GM21367 (cell line): ENCODE results near the gene CSN3.
"Not testable (repeated sequence)": the region's sequence is repeated elsewhere in the genome, so short reads cannot be mapped to it uniquely, and the experiment has no call there.

Source experiments
- ATAC-seq: cut with Tn5 transposase; IDR thresholded peaks from one replicate; pipeline ENCODE4 v1.9.1; 2021; ENCODE audit not compliant: unreplicated experiment

CSN3 gene, protein sequence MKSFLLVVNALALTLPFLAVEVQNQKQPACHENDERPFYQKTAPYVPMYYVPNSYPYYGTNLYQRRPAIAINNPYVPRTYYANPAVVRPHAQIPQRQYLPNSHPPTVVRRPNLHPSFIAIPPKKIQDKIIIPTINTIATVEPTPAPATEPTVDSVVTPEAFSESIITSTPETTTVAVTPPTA

GRCh38 chr4:70242297-70242696, at the start of gene CSN3:
TSS of gene CSN3 (plus strand) at chr4:70242597. CDS start at chr4:70244820, 2,223 bp downstream.
- ATAC-seq = not testable (repeated sequence)

GRCh38 chr4:70192895-70193294, 49.5 kb upstream of the CSN3 start:
- ATAC-seq = no peak

GRCh38 chr4:70195425-70195824, 47.0 kb upstream of the CSN3 start, which contains the start of gene ODAM:
TSS of gene ODAM (plus strand) at chr4:70195725. CDS start at chr4:70196544, 819 bp downstream.
- no peak for ATAC-seq

DNA sequence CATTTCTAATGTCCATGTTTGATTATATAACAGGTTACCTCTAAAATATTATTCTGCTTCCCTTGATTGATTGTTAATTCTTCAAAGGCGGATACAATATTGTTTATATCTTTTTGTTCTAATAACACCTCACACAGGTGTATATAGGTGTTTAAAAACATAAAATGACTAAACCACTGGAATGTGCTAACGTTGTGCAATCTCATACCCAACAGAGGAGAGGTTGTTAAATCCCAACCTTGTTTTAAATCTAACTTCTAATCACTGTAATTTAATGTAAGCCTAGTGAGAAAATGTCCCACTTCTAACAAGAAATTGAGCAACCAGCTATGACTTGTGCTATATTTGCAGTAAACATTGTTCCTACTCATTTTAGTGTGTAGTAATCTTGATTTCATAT, 45.5 kb upstream of the CSN3 start:
- ATAC-seq = no peak

DNA sequence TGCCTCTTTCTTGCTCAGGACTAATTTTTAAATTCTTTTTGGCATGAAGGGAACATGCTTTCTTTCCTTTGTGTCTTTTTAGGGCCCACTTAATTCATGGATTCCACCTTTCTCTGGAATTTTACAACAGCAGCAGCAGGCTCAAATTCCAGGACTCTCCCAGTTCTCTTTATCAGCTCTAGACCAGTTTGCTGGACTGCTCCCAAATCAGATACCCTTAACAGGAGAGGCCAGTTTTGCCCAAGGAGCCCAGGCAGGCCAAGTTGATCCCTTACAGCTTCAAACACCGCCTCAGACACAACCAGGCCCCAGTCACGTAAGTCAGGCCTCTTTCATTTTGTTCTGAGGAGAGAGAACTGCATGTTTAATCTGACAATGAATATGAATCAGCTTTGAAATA, 44.6 kb upstream of the CSN3 start:
- no peak for ATAC-seq

- no peak for ATAC-seq
Measured at GRCh38 chr4:70203601-70204000, 38.8 kb upstream of the CSN3 start.

GRCh38 chr4:70212752-70213151, 29.6 kb upstream of the CSN3 start:
- ATAC-seq = not testable (repeated sequence)

DNA sequence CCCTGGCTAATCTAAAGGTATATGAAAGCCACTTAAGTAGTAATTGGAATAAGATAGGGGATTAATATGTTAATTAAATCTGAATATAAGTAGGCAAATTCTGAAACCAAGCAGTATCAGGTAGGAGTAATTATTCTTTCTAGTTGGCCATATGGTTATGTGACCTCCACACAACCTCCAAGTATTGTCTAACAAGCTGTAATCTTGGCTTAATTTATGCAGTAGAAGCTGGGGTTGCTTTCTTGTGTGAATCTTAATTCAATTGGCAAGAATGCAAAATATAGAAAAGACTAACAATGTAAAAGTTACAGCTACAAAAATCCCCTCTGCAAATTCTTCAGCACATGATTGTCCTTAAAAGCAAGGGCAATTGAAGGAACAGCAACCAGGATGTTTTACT, 26.3 kb upstream of the CSN3 start:
- ATAC-seq = not testable (repeated sequence)

- ATAC-seq = not testable (repeated sequence)
Measured at GRCh38 chr4:70216550-70216949, 25.8 kb upstream of the CSN3 start.

DNA sequence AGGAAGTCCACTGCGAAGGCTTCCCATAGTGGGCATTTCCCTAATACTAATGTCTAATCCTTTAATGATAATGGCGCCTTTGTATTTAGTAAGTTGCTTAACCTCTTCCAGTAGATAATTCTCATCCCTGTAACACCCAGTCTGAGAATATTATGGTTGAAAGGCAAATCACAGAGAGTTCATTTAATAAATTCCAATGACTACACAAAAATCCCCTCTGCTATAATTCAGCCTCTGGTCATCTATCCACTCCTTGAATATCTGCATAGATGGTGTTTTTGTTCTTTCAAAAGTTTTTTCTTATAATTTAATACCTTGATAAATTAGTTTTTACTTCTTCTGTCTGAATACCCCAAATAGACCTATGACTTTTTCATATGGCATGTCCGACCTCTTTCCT, 21.0 kb upstream of the CSN3 start:
- ATAC-seq = not testable (repeated sequence)

GRCh38 chr4:70221818-70222217, 20.6 kb upstream of the CSN3 start:
- ATAC-seq = not testable (repeated sequence)

- ATAC-seq = no peak
Measured at GRCh38 chr4:70225824-70226223, 16.6 kb upstream of the CSN3 start, which contains the start of gene FDCSP. TSS of gene FDCSP (plus strand) at chr4:70226124. CDS start at chr4:70231195, 5,071 bp downstream.

- no peak for ATAC-seq
Measured at GRCh38 chr4:70236125-70236524, 6.3 kb upstream of the CSN3 start.

DNA sequence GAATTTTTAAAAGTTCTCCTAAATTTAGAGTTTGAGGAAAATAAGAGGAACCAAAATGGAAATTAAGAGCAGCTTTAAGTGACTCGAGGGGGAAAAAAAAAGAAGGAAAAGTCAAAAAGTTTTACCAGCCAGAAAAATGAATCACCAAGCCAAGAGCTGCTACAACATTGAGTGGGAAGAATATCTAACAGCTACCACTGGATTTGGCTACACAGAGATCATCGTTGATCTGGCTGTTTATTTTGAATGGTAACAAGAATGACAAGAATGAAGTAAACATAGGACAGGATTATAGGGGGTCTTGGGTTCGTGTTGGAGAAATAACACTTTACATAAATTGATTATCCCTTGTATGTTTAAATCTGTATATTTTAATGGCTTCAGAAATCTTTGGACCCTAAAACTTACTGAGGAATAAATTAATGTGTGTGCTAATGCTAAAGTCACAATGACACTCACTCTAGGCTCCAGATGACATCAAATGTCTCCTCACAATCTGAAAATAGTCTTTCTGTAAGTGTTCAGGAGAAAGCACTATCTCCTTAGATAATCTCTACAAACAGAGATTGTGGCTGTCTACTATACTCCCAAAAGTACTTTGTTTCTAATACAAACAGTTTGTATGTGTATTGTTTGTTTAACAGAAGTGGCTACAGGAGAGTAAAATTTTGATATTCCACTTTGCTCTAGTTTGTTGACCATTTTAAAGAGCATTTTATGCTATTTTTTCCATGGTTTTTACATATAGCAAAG, 3.1 kb upstream of the CSN3 start:
- ATAC-seq = no peak

- no peak for ATAC-seq
Measured at GRCh38 chr4:70239884-70240591, 2.4 kb upstream of the CSN3 start.

GRCh38 chr4:70243091-70243490, 694 bp downstream of the CSN3 start:
- ATAC-seq = no peak

GRCh38 chr4:70251250-70251944, 9.0 kb downstream of the CSN3 start:
- no peak for ATAC-seq

- no peak for ATAC-seq
Measured at GRCh38 chr4:70251945-70252277, 9.5 kb downstream of the CSN3 start.

GRCh38 chr4:70269674-70270073, 27.3 kb downstream of the CSN3 start:
- ATAC-seq = no peak

DNA sequence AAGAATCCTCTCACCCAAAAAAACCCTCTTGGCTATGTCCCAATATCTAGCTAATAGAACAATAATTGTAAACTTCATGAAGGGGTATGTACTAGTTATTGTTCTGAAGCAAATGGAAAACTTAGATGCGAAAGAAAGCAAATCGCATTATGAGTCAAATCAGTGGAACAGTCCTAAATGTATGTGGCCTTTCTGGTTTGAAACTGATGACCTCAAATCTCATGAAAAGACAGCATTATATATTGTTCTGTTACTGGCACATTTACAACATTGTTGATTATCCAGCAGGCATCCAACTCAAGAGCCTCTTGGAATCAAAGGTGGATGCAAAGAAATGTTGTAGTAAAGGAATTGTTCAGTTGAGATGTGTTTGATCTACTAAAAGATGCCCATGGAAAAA, 34.7 kb downstream of the CSN3 start:
- no peak for ATAC-seq

GRCh38 chr4:70280567-70280966, 38.2 kb downstream of the CSN3 start:
- ATAC-seq = no peak
